GM12874 (cell line): ENCODE results near the gene SLC10A6.

ENCODE experiments used
- TF ChIP-seq, protein P1 (sequence below): IDR thresholded peaks from 2 replicates; pipeline ENCODE4 v1.5.1; 2011; ENCODE audit warnings: low read depth, mild to moderate bottlenecking, control low read depth, low read length, moderate library complexity; ENCODE audit not compliant: insufficient read depth

The SLC10A6 gene

DNA sequence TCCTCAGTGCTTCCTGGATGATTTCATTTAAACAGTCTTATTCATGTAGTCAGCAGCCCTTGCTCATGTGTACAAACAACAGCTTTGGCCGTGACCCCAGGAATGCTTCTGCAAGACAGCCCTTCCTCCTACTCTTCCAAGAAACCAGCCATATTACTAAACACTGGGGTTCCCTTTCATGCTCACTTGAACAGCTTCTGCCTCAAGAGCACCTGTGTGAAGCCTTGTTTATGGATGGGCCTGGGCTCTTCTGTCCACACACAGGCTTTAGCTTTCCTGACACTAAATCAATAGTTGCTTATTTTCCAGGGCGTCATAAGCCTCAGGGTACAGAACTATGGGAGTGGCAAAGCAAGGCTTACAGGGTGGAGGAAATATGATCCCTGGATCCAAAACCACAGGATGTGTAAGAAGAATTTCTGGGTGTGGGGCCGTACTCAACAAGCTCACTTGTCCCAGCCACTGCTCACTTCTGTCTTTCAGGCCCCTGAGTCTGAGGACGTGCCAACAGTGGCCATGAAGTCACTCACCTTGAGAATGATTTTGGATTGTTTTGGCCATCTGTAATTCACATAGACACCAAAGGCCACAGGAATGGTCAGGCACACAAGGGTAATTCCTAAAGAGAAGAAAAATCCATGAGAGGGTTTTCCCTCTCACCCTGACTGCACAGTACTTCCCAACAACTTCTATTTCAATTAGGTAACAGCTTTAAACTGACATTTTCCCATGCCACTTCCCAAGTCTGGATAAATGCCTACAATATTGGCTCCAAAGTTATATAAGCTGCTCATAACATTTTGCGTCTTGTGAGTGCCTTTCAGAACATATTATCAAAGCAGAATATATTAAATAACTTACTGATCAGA is 17.7 kb downstream of the SLC10A6 start:
- TF ChIP-seq, protein P1, sequence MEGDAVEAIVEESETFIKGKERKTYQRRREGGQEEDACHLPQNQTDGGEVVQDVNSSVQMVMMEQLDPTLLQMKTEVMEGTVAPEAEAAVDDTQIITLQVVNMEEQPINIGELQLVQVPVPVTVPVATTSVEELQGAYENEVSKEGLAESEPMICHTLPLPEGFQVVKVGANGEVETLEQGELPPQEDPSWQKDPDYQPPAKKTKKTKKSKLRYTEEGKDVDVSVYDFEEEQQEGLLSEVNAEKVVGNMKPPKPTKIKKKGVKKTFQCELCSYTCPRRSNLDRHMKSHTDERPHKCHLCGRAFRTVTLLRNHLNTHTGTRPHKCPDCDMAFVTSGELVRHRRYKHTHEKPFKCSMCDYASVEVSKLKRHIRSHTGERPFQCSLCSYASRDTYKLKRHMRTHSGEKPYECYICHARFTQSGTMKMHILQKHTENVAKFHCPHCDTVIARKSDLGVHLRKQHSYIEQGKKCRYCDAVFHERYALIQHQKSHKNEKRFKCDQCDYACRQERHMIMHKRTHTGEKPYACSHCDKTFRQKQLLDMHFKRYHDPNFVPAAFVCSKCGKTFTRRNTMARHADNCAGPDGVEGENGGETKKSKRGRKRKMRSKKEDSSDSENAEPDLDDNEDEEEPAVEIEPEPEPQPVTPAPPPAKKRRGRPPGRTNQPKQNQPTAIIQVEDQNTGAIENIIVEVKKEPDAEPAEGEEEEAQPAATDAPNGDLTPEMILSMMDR, result no peak

DNA sequence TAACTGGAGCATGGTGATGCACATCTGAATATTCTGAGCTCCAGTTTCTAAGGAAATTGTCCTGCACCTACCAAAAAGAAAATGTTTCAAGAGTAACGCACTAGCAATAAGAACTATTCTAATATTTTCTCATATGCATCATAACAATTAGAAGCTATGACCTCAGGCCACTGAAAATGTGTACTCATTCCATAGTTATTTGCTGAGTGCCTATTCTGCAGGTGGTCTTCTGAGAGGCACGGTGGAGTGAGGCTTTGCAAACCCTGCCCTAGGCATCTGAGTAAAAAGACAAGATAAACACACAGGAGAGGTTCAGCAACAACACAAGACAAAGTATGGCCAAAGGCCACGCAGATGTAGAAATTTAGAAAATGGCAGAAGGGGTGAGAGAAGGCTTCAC is 23.7 kb downstream of the SLC10A6 start:
- TF ChIP-seq, protein P1, result no peak

DNA sequence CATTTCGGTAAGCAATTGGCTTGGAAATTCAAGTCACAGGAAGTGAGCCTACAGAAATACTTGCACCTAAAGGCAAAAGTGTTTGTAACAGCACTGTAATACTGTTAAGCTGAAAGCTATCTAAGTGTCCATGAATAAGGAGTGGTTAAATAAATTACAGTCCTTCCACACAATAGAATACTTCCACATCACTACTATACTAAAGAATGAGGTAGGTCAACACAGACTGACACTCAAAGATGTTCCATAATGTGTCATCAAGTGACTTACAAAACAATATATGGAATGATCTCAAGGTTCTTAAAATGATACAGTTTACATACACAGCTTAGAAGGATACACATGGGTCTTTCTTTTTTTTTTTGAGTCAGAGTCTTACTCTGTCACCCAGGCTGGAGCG is 27.0 kb downstream of the SLC10A6 start:
- TF ChIP-seq, protein P1, result no peak

DNA sequence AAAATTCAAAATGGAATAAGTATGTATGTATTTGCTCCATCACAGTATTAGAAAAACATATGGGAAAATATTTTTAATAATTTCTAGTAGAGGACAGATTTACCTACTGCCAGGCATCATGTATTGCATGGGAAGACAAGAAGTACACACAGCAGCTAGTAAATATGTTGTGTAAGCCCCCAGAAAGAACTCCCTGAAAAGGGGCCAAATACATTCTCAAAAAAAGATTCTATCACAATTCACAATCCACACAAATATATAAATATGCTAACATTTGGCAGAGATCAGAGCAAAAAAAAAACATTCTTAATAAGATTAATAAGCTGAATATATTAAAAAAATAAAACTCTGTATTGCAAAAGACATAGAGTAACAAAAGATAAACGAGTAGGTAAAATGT is 28.0 kb downstream of the SLC10A6 start:
- TF ChIP-seq, protein P1, result no peak

DNA sequence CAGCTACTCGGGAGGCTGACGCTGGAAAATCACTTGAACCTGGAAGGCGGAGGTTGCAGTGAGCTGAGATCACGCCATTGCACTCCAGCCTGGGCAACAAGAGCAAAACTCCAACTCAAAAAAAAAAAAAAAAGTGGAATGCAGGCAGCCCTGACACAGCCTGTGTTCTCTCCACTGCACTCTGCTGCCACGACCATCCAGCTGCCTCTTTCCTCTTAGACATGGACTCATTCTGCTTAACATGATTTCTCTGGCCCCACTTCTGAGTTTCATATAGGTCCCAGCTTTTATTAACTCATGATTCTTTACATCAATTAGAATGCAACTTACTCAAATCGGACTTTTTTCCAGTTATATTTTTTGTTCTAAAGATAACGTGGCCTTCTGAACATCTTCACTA is 29.6 kb downstream of the SLC10A6 start:
- TF ChIP-seq, protein P1, result no peak

DNA sequence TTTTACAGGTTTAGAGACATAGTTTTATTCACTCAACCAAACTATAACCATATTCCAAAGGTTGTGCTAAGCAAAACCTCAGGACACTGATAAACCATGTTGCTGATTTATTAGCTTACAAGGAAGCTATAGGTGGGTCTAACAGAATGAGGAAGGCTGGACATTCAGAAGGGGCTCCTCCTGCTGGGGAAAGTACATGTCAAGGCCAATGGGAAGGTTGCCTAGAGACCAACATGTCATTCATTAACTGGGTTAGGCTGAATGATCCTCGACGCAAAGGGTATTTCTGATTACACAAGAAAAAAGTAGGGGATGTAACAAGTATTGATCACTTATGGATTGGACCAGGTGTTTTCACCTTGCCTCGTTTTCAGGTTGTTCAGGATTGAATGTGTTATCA is 30.3 kb downstream of the SLC10A6 start:
- TF ChIP-seq, protein P1, result no peak

DNA sequence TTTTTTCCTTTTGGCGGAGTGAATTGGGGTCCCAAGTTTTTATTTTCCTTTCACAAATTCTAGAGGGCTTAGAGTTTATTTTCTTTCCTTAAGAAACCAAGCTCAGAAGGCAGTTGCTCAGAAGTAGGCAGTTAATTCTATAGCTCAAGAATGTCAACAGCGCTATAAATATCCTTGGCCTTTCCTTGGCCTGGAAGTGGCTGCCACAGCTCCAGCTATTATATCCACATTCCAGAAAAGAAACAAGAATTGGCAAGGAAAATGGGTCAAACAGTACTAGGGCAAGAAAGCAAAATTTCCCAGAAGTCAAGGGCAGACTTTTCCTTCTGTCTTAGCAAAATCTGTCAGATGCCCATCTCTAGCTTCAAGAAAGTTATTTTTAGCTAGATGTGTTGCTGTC is 31.0 kb downstream of the SLC10A6 start:
- TF ChIP-seq, protein P1, result no peak
